Measurements from ENCODE around the gene NDUFC2.

DNA sequence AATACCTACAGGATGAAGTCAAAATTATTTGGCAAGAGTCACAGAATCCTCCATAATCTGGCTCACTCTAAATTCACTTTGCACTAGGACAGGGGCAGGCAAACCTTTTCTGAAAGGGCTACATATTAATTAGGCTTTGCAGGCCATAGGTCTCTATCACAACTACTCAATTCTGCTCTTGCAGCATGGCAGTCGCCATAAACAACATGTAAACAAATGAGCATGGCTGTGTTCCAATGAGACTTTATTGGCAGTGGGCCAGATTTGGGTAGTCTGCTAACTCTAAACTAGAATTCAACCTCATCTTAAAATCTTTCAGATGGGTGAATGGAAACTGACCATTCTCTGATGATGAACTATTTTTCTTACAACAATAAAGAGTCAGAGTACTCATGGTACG lies 10.2 kb downstream of the NDUFC2 start:
- TF ChIP-seq, protein P1, sequence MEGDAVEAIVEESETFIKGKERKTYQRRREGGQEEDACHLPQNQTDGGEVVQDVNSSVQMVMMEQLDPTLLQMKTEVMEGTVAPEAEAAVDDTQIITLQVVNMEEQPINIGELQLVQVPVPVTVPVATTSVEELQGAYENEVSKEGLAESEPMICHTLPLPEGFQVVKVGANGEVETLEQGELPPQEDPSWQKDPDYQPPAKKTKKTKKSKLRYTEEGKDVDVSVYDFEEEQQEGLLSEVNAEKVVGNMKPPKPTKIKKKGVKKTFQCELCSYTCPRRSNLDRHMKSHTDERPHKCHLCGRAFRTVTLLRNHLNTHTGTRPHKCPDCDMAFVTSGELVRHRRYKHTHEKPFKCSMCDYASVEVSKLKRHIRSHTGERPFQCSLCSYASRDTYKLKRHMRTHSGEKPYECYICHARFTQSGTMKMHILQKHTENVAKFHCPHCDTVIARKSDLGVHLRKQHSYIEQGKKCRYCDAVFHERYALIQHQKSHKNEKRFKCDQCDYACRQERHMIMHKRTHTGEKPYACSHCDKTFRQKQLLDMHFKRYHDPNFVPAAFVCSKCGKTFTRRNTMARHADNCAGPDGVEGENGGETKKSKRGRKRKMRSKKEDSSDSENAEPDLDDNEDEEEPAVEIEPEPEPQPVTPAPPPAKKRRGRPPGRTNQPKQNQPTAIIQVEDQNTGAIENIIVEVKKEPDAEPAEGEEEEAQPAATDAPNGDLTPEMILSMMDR (IDR thresholded peaks at IDR 0.05): no peak
- TF ChIP-seq POLR2AphosphoS5 (IDR thresholded peaks at IDR 0.05): no peak

Measured in sigmoid colon (tissue), 4 donors.